ENCODE measurements around the gene SLBP. TPM values are rescaled to one million over a fixed set of nuclear protein-coding genes. Genes with fewer than 3 reads are reported as not detected.

SLBP gene
- total RNA-seq, 3 donors from 2014 or later: 21.9 to 31.7 (median 30.6) TPM

- no peak for ATAC-seq
- DNase-seq: no peak
- Histone ChIP-seq H3K4me1 (ENCODE audit: low read depth) (no peaks in the 10 kb centered on the region), H3K9me3 (no peaks in the 10 kb centered on the region), H3K4me3 (no peak overlapping the region), H3K36me3 (ENCODE audit: low read depth) (no peaks in the 10 kb centered on the region)
- TF ChIP-seq CTCF (IDR thresholded peaks at IDR 0.05): no peak
- intact Hi-C loops (cut with DNase I, micrococcal nuclease): no loop called here
Observed at GRCh38 chr4:1656132-1656531, 56.0 kb downstream of the SLBP start.

DNA sequence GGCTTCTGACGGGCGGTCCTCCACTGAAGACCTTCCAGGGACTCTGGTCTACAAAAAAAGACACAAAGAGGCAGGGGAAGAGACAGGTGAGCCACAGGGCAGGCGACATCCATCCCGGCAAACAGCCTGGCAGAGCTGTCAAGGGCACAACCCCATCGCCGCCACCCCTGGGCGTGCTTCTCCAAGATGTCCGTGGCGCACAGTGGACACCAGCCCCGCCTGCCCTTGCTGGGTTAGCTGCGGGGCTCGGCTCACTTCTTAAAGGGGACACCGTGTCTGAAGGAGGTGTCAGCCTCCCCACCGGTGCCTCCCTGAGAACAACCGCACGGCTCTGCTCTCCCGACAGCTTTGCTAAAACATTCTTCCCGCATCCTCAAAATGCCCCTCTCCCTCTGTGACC, 56.4 kb downstream of the SLBP start:
- no peaks in the 10 kb centered on the region for H3K9me3 ChIP-seq
- no peaks in the 10 kb centered on the region for H3K4me1 ChIP-seq (ENCODE audit: low read depth)
- intact Hi-C loops (cut with DNase I, micrococcal nuclease): no loop called here
- ATAC-seq (no peak), DNase-seq (no peak)
- TF ChIP-seq CTCF (IDR thresholded peaks at IDR 0.05): no peak
- no peak overlapping the region for H3K4me3 ChIP-seq
- H3K36me3 ChIP-seq (ENCODE audit: low read depth): no peaks in the 10 kb centered on the region

DNA sequence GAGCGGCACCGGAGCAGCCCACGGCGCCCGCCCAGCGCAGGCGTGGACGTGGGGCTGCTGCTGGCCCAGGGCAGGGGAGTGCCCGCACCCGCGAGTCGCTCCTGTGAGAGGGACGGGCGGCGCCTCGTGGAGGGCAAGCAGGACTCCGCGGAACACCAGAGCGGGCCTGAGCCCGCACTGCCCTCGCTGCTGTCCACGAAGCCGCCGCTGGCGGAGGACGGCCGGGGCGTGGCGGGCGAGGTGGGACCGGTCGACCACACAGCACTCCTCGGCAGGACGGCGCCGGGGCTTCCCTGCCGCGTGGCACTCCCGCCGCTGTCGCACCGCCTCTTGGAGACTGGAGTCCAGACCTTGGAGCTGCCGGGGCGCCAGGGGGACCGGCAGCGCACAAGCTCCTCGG, 57.0 kb downstream of the SLBP start:
- Histone ChIP-seq H3K9me3 (no peaks in the 10 kb centered on the region), H3K4me1 (ENCODE audit: low read depth) (no peaks in the 10 kb centered on the region), H3K36me3 (ENCODE audit: low read depth) (no peaks in the 10 kb centered on the region), H3K4me3 (no peak overlapping the region)
- no peak for TF ChIP-seq CTCF (IDR thresholded peaks at IDR 0.05)
- ATAC-seq: no peak
- intact Hi-C loops (cut with DNase I, micrococcal nuclease): no loop called here
- no peak for DNase-seq

- TF ChIP-seq CTCF (IDR thresholded peaks at IDR 0.05): no peak
- DNase-seq: no peak
- H3K4me3 ChIP-seq: no peak overlapping the region
- intact Hi-C loops (cut with DNase I, micrococcal nuclease): no loop called here
- no peak for ATAC-seq
- no peaks in the 10 kb centered on the region for H3K9me3 ChIP-seq
- no peaks in the 10 kb centered on the region for H3K36me3 ChIP-seq (ENCODE audit: low read depth)
- no peaks in the 10 kb centered on the region for H3K4me1 ChIP-seq (ENCODE audit: low read depth)
Observed at GRCh38 chr4:1654216-1654955, 57.7 kb downstream of the SLBP start.

DNA sequence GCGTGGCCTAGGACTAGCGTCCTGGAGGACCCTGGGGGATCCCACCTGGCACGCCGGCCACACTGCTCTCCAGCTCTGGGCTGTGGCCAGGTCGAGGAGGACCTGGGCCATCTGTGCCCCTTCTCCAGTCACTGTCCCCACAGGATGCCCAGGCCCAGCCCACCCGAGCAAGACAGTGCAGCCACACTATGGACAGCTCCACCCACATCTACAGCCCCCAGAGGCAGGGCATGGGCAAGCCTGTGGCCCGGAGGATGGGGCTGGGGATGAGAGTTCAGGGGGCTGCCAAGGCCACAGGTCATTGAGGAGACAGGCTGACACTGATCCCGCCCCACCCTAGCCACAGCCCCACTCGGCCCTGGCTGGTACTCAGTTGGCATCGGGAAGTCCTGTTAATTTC, 58.3 kb downstream of the SLBP start:
- no peaks in the 10 kb centered on the region for H3K4me1 ChIP-seq (ENCODE audit: low read depth)
- no peaks in the 10 kb centered on the region for H3K9me3 ChIP-seq
- no peak for TF ChIP-seq CTCF (IDR thresholded peaks at IDR 0.05)
- intact Hi-C loops (cut with DNase I, micrococcal nuclease): no loop called here
- DNase-seq (no peak), ATAC-seq (no peak)
- H3K4me3 ChIP-seq: no peak overlapping the region
- H3K36me3 ChIP-seq (ENCODE audit: low read depth): no peaks in the 10 kb centered on the region

- no peak for TF ChIP-seq CTCF (IDR thresholded peaks at IDR 0.05)
- DNase-seq (no peak), ATAC-seq (no peak)
- Histone ChIP-seq H3K4me3 (no peak overlapping the region), H3K9me3 (no peaks in the 10 kb centered on the region), H3K4me1 (ENCODE audit: low read depth) (no peaks in the 10 kb centered on the region), H3K36me3 (ENCODE audit: low read depth) (no peaks in the 10 kb centered on the region)
- intact Hi-C loops (cut with DNase I, micrococcal nuclease): no loop called here
Observed at GRCh38 chr4:1652088-1652487, 60.0 kb downstream of the SLBP start.
